ENCODE data around the gene RMDN3. TPM values are rescaled to one million over a fixed set of nuclear protein-coding genes. Genes with fewer than 3 reads are reported as not detected.
A peak's percentile ranks its signal among the peaks of the same experiment; 100 is the strongest.

Gene RMDN3
- total and polyA plus RNA-seq, 9 of the 15 experiments (the other 6 are each of a cell fraction or from before 2014, with no cell fraction given): 8.1 to 38.2 (median 25.9) TPM

DNA sequence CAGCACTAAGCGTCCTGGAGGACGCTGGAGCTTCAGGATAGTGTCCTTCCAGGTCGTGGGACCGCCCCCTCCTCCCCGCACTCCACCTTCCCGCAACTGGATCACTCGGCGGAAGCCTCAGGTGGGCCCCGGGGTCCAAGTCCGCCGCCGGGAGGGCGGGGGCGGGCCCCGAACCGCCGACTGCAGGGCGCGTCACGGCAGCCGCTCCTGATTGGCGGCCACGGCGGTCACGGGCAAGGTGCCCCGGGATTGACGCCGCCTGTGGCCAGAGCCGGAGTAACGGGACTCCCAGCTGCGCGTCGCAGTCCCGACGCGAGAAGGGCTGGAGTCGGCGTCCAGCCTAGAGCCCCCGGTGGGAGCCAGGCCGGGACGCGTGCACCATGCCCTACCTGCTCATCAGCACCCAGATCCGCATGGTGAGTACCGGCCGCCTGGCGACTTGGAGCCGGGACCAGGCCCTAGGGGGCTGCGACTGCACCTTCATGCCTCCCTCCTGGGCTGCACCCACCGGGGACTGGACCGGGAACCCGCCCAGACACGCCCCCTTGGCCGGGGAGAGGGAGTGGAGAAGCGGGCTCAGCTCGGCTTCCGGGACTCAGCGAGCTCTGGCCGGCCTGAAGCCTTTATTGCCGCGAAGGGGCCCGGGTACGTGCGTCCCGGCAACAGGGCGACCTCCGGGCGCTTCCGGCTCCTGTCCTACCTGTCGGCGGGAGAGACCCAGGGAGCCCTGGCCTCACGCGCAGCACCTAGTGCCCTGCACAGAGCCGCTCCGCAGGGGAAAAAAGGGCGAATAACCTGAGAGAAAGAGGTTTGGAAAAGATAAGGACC is 9.0 kb upstream of the RMDN3 start, which contains the start of gene GCHFR (continued):
- TF ChIP-seq KDM1A (IDR thresholded peaks at IDR 0.05) (no peak), GTF2B (IDR thresholded peaks at IDR 0.05; ENCODE audit: extremely low read depth, insufficient read length) (no peak), NFRKB (IDR thresholded peaks at IDR 0.05; ENCODE audit: low read depth) (no peak), ZZZ3 (IDR thresholded peaks at IDR 0.05) (no peak), ZNF354B (CRISPR knock-in tag; IDR thresholded peaks at IDR 0.05) (no peak), STAT6 (CRISPR knock-in tag; IDR thresholded peaks at IDR 0.05) (no peak), ZFP91 (CRISPR knock-in tag; IDR thresholded peaks at IDR 0.05) (no peak), RBM15 (IDR thresholded peaks at IDR 0.05; ENCODE audit: insufficient read depth, low read length) (no peak), TBL1XR1 (IDR thresholded peaks at IDR 0.05; ENCODE audit: low read length in 2 of 2) (no peak), ELF4 (CRISPR knock-in tag; IDR thresholded peaks at IDR 0.05) (no peak), ZNF699 (CRISPR knock-in tag; IDR thresholded peaks at IDR 0.05; ENCODE audit: insufficient replicate concordance) (no peak), TCF15 (CRISPR knock-in tag; IDR thresholded peaks at IDR 0.05) (no peak), ZNF780A (CRISPR knock-in tag; IDR thresholded peaks at IDR 0.05) (no peak), NBN (IDR thresholded peaks at IDR 0.05; ENCODE audit: low read depth) (no peak)
- TF ChIP-seq, protein P1, sequence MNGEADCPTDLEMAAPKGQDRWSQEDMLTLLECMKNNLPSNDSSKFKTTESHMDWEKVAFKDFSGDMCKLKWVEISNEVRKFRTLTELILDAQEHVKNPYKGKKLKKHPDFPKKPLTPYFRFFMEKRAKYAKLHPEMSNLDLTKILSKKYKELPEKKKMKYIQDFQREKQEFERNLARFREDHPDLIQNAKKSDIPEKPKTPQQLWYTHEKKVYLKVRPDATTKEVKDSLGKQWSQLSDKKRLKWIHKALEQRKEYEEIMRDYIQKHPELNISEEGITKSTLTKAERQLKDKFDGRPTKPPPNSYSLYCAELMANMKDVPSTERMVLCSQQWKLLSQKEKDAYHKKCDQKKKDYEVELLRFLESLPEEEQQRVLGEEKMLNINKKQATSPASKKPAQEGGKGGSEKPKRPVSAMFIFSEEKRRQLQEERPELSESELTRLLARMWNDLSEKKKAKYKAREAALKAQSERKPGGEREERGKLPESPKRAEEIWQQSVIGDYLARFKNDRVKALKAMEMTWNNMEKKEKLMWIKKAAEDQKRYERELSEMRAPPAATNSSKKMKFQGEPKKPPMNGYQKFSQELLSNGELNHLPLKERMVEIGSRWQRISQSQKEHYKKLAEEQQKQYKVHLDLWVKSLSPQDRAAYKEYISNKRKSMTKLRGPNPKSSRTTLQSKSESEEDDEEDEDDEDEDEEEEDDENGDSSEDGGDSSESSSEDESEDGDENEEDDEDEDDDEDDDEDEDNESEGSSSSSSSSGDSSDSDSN (IDR thresholded peaks at IDR 0.05; ENCODE audit: borderline replicate concordance in 1 of 2, low read depth in 2 of 2, low read length in 2 of 2): peak; percentile 45 to 65; a peak in 2 of 4 replicates
- TF ChIP-seq, protein P2, sequence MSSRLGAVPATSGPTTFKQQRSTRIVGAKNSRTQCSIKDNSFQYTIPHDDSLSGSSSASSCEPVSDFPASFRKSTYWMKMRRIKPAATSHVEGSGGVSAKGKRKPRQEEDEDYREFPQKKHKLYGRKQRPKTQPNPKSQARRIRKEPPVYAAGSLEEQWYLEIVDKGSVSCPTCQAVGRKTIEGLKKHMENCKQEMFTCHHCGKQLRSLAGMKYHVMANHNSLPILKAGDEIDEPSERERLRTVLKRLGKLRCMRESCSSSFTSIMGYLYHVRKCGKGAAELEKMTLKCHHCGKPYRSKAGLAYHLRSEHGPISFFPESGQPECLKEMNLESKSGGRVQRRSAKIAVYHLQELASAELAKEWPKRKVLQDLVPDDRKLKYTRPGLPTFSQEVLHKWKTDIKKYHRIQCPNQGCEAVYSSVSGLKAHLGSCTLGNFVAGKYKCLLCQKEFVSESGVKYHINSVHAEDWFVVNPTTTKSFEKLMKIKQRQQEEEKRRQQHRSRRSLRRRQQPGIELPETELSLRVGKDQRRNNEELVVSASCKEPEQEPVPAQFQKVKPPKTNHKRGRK (tag; IDR thresholded peaks at IDR 0.05): no peak

All from K562 (cell line).